ENCODE measurements around the gene RRP1. TPM values are rescaled to one million over a fixed set of nuclear protein-coding genes. Genes with fewer than 3 reads are reported as not detected.

Gene RRP1
- polyA plus RNA-seq, 3 donors: 2.7 to 5.7 (median 4.6) TPM

DNA sequence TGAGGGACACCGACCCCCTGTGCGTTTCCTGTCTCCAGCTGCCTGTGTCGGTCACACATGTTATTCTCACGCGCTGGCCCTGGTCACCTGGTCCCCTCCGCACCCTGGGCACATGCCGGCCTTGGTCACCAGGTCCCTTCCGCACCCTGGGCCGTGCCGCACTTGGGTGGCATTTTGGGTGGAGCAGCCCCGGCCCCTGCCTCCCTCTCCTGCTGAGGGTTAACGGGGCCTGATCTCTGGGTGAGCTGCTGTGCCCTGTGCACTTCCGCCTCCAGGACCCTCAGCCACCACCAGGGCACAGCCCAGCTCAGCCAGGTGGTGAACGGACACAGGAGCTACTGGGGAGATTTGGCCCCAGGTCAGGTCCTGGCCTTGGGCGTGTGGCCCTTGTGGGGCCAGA lies 26.6 kb downstream of the RRP1 start:
- Mint-ChIP-seq H3K36me3 (no peaks in the 10 kb centered on the region), H3K27me3 (ENCODE audit: low read depth in 3 of 3) (peaks cover 0 to 4% (median 0%) of the 10 kb centered on the region in 3 donors), H3K27ac (no peak overlapping the region), H3K9me3 (peaks cover 0 to 9% (median 5%) of the 10 kb centered on the region in 7 donors), H3K4me1 (peaks cover 80% of the 10 kb centered on the region), H3K4me3 (no peak overlapping the region)
- Histone ChIP-seq H3K4me3 (replicated peaks in 1 of 3; ENCODE audit: low read depth in 2 of 3, low read length in 3 of 3) (no peak overlapping the region), H4K20me1 (ENCODE audit: insufficient read depth, low read length) (no peaks in the 10 kb centered on the region), H3K9me3 (replicated peaks in 1 of 2; ENCODE audit: control insufficient read depth in 1 of 2, insufficient read depth in 1 of 2, low read length in 2 of 2) (peaks cover 0 to 5% of the 10 kb centered on the region in 2 donors), H3K4me1 (ENCODE audit: control insufficient read depth in 1 of 2, insufficient read depth in 2 of 2, low read length in 2 of 2) (peaks cover 84 to 91% of the 10 kb centered on the region in 2 donors), H3K27me3 (ENCODE audit: control insufficient read depth in 2 of 2, insufficient read depth in 2 of 2, low read length in 2 of 2) (no peaks in the 10 kb centered on the region), H3K4me2 (replicated peaks; ENCODE audit: extremely low read depth, low read length, poor library complexity, severe bottlenecking) (no peak overlapping the region), H2AFZ (ENCODE audit: insufficient read depth, low read depth, low read length, poor library complexity, severe bottlenecking) (no peak overlapping the region), H3K9ac (ENCODE audit: insufficient read depth, low read length, poor library complexity, severe bottlenecking) (no peak overlapping the region), H3K36me3 (replicated peaks in 1 of 2; ENCODE audit: control insufficient read depth in 1 of 2, insufficient read depth in 2 of 2, low read length in 2 of 2) (no peaks in the 10 kb centered on the region), H3K27ac (ENCODE audit: low read depth in 1 of 2, low read length in 2 of 2) (peak overlapping the region in 1 of 2 donors; percentile 84), H3K79me2 (ENCODE audit: insufficient read depth, low read length) (peaks cover 14% of the 10 kb centered on the region)
- intact Hi-C loops (cut with micrococcal nuclease): loop anchor here in 1 of 2 donors (10.0 kb wide), 1 partner anchor 119 kb away; no protein-coding TSS in a partner anchor
- TF ChIP-seq, protein P1, sequence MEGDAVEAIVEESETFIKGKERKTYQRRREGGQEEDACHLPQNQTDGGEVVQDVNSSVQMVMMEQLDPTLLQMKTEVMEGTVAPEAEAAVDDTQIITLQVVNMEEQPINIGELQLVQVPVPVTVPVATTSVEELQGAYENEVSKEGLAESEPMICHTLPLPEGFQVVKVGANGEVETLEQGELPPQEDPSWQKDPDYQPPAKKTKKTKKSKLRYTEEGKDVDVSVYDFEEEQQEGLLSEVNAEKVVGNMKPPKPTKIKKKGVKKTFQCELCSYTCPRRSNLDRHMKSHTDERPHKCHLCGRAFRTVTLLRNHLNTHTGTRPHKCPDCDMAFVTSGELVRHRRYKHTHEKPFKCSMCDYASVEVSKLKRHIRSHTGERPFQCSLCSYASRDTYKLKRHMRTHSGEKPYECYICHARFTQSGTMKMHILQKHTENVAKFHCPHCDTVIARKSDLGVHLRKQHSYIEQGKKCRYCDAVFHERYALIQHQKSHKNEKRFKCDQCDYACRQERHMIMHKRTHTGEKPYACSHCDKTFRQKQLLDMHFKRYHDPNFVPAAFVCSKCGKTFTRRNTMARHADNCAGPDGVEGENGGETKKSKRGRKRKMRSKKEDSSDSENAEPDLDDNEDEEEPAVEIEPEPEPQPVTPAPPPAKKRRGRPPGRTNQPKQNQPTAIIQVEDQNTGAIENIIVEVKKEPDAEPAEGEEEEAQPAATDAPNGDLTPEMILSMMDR (IDR thresholded peaks at IDR 0.05): no peak
- DNase-seq: no peak
- WGBS (ENCODE audit: insufficient coverage): 92% methylated on average over 15 of the region's 15 CpGs

DNA sequence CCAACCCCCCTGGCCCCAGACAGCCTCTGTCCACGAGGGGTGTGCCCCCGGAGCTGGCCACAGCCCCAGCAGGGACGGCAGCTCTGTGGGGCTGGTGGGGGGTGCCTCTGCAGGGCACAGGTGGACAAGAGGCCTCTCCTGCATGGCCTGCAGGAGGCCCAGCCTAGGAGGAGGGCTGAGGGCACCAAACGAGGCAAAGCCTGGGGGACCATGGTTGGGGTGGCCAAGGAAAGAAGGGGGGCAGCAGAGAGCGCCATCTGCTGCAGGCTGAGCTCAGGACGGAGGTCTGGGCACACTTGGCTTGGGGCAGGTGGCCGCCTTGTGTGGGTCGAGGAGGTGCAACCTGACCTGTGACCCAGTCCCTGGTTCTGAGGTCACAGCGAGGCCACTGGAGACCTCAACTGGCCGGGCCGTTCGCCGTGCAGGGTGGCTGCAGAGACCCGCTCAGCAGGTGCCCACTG lies 27.3 kb downstream of the RRP1 start:
- Histone ChIP-seq H4K20me1 (ENCODE audit: insufficient read depth, low read length) (no peaks in the 10 kb centered on the region), H3K9me3 (replicated peaks in 1 of 2; ENCODE audit: control insufficient read depth in 1 of 2, insufficient read depth in 1 of 2, low read length in 2 of 2) (peaks cover 0 to 5% of the 10 kb centered on the region in 2 donors), H3K36me3 (replicated peaks in 1 of 2; ENCODE audit: control insufficient read depth in 1 of 2, insufficient read depth in 2 of 2, low read length in 2 of 2) (no peaks in the 10 kb centered on the region), H3K27ac (ENCODE audit: low read depth in 1 of 2, low read length in 2 of 2) (peak overlapping the region; percentile 84 to 85), H2AFZ (ENCODE audit: insufficient read depth, low read depth, low read length, poor library complexity, severe bottlenecking) (no peak overlapping the region), H3K4me1 (ENCODE audit: control insufficient read depth in 1 of 2, insufficient read depth in 2 of 2, low read length in 2 of 2) (peaks cover 78 to 88% of the 10 kb centered on the region in 2 donors), H3K9ac (ENCODE audit: insufficient read depth, low read length, poor library complexity, severe bottlenecking) (peak overlapping the region; percentile 15), H3K4me2 (replicated peaks; ENCODE audit: extremely low read depth, low read length, poor library complexity, severe bottlenecking) (no peak overlapping the region), H3K79me2 (ENCODE audit: insufficient read depth, low read length) (peaks cover 7% of the 10 kb centered on the region), H3K4me3 (replicated peaks in 1 of 3; ENCODE audit: low read depth in 2 of 3, low read length in 3 of 3) (no peak overlapping the region), H3K27me3 (ENCODE audit: control insufficient read depth in 2 of 2, insufficient read depth in 2 of 2, low read length in 2 of 2) (no peaks in the 10 kb centered on the region)
- H3K27me3 Mint-ChIP-seq (ENCODE audit: low read depth in 3 of 3): peaks cover 0 to 4% (median 0%) of the 10 kb centered on the region in 3 donors
- DNase-seq: no peak
- peaks cover 0 to 9% (median 5%) of the 10 kb centered on the region in 7 donors for H3K9me3 Mint-ChIP-seq
- H3K4me3 Mint-ChIP-seq: no peak overlapping the region
- H3K27ac Mint-ChIP-seq: peak overlapping the region in 5 of 7 donors; percentile 15 to 91 (median 69)
- H3K36me3 Mint-ChIP-seq: no peaks in the 10 kb centered on the region
- WGBS (ENCODE audit: insufficient coverage): 91% methylated on average over 11 of the region's 14 CpGs
- peaks cover 79% of the 10 kb centered on the region for H3K4me1 Mint-ChIP-seq
- intact Hi-C loops (cut with micrococcal nuclease): loop anchor here in 1 of 2 donors (10.0 kb wide), 1 partner anchor 118 kb away; no protein-coding TSS in a partner anchor
- TF ChIP-seq, protein P1 (IDR thresholded peaks at IDR 0.05): no peak

All from CD14-positive monocyte (primary cell).